ENCODE data around the gene ITPKC.

GRCh38 chr19:40674291-40674690, 42.6 kb upstream of the ITPKC start:
- TF ChIP-seq BACH2 (CRISPR knock-in tag; IDR thresholded peaks at IDR 0.05; ENCODE audit: borderline replicate concordance) (no peak), ZFP3 (CRISPR knock-in tag; IDR thresholded peaks at IDR 0.05) (no peak), CSRNP3 (CRISPR knock-in tag; IDR thresholded peaks at IDR 0.05) (no peak)
